ENCODE results near the gene C11orf21.

- no peak for TF ChIP-seq EZH2phosphoT487 (IDR thresholded peaks at IDR 0.05; ENCODE audit: borderline replicate concordance)
- TF ChIP-seq, protein P1, sequence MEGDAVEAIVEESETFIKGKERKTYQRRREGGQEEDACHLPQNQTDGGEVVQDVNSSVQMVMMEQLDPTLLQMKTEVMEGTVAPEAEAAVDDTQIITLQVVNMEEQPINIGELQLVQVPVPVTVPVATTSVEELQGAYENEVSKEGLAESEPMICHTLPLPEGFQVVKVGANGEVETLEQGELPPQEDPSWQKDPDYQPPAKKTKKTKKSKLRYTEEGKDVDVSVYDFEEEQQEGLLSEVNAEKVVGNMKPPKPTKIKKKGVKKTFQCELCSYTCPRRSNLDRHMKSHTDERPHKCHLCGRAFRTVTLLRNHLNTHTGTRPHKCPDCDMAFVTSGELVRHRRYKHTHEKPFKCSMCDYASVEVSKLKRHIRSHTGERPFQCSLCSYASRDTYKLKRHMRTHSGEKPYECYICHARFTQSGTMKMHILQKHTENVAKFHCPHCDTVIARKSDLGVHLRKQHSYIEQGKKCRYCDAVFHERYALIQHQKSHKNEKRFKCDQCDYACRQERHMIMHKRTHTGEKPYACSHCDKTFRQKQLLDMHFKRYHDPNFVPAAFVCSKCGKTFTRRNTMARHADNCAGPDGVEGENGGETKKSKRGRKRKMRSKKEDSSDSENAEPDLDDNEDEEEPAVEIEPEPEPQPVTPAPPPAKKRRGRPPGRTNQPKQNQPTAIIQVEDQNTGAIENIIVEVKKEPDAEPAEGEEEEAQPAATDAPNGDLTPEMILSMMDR (conservative IDR thresholded peaks at IDR 0.05; ENCODE audit: low read length), result no peak
Observed at GRCh38 chr11:2268729-2269600, 32.8 kb downstream of the C11orf21 start.
